Urothelium cell line (cell line): ENCODE results near the gene IFNL4.
A peak's percentile ranks its signal among the peaks of the same experiment; 100 is the strongest.
"Not testable (repeated sequence)": the region's sequence is repeated elsewhere in the genome, so short reads cannot be mapped to it uniquely, and the experiment has no call there.

ENCODE experiments used
- DNase-seq: peaks from one replicate; pipeline ENCODE4 v3.0.0; 2011; ENCODE audit warnings: low spot score, mixed read lengths
- FAIRE-seq: peaks from 2 replicates; lab custom pipeline; 2011; peaks lifted over from hg19 to GRCh38; lab: Jason Lieb, UNC

IFNL4 gene

DNA sequence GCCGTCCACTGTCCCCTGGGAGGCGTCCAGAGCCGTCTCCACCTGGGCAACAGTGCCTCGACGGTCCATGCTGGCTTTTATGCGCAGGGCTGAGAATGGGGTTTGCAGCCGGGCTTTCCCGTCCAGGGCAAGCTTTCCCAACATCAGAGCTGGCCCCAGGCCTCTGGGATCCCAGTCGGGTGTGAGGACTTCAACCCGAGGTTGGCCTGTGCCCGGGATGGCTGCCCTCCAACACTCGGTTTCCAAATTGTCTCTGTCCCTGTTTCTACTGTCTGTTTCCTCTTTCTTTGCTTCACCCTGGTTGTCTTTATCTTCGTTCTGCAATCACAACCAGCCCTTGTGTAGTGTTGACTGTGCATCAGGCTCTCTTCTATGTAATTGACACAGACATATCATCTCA, at the start of gene IFNL4:
IFNL4 (minus strand) TSS at position 51 of the 400 bp plus-strand sequence.
- DNase-seq (no peak), FAIRE-seq (no peak)

DNA sequence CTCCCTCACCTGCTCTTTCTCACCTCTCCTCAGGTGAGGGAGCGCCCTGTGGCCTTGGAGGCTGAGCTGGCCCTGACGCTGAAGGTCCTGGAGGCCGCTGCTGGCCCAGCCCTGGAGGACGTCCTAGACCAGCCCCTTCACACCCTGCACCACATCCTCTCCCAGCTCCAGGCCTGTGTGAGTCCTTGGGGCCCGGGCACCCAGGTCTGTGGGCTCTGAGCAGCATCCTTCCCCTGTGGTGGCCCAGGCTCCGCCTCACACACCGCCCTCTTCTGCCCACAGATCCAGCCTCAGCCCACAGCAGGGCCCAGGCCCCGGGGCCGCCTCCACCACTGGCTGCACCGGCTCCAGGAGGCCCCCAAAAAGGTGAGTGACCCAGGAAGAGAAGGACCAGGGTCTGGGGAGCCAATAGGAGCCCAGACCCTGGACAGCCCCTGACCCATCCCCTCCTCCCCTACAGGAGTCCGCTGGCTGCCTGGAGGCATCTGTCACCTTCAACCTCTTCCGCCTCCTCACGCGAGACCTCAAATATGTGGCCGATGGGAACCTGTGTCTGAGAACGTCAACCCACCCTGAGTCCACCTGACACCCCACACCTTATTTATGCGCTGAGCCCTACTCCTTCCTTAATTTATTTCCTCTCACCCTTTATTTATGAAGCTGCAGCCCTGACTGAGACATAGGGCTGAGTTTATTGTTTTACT, 49.4 kb upstream of the IFNL4 start:
- FAIRE-seq (no peak), DNase-seq (no peak)

GRCh38 chr19:39296906-39297305, 48.2 kb upstream of the IFNL4 start:
- no peak for DNase-seq
- no peak for FAIRE-seq

DNA sequence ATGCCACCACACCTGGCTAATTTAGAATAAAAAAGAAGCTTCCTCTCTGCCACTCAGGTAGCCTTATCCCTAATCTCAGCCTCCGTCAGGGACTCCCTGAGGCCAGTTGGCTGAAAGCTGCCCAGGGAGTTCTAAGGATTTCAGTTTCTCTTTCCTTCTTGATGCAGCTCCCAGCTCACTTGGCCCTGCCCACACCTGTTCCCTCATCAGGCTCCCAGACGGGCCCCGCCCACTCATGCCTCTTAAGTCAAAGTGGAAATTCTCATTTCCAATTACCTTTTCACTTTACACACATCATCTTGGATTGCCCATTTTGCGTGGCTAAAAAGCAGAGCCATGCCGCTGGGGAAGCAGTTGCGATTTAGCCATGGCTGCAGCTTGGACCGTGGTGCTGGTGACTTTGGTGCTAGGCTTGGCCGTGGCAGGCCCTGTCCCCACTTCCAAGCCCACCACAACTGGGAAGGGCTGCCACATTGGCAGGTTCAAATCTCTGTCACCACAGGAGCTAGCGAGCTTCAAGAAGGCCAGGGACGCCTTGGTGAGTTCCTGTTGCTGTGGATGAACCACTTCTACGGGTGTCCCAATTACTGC, 47.5 kb upstream of the IFNL4 start, which contains the start of gene IFNL1:
IFNL1 (plus strand) TSS at position 353 of the 591 bp plus-strand sequence; CDS start at position 368, 15 bp downstream.
- no peak for DNase-seq
- no peak for FAIRE-seq

DNA sequence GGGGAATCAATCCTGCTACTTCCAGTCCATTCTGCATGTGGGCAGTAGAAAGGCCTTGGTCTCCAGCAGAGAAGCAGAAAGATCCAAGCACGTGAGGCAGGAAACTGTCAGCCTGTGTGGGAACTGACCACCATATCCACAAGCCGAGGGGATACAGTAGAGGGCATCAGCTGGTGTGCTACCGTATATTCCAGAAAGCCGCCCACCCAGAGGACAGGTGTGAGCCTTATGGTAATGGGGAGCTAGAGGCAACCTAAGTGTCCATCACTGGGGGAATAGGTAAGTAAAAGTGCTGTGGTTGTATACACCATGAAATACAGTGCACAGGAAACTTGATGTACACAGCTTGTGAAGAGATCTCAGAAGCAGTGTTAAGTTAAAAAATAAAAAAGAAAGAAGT, 44.7 kb upstream of the IFNL4 start:
- no peak for FAIRE-seq
- DNase-seq = no peak

DNA sequence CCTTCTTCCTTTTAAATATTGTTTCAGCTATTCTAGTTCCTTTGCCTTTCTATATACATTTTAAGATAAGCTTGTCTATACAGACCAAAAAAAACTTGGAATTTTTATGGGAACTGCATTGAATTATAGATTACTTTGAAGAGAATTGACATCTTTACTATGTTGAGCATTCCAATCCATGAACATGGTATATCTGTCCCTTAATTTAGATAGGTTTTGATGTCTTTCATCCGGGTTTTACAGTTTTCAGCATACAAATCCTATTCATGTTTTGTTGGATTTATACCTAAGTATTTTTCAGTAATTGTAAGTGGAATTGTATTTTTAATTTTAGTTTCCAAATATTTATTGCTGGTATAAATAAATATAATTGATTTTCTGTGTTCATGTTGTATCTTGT, 35.4 kb upstream of the IFNL4 start:
- FAIRE-seq = no peak

GRCh38 chr19:39282021-39282420, 33.4 kb upstream of the IFNL4 start:
- no peak for FAIRE-seq
- no peak for DNase-seq

More for the DNA sequence above, 35.4 kb upstream of the IFNL4 start:
- no peak for DNase-seq

DNA sequence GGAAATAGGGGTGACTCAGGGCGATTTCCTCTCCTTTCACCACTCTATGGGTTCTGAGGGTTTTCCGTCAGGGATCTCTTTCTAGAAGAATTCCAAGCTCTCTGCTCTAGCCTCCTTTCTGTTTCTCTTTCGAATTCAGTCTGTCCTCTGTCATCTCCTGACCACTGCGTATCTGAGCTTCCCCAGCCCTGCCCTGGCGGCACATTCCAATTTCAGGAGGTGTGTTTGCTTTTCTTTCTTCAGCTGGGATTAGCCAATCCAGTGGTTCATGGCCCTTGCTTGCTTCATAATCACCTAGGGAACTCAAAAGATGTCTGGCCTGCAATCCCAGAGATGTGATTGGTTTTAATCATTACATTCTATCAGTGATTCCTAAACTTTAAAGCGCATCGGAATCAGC, 28.9 kb upstream of the IFNL4 start:
- no peak for DNase-seq
- FAIRE-seq = no peak

DNA sequence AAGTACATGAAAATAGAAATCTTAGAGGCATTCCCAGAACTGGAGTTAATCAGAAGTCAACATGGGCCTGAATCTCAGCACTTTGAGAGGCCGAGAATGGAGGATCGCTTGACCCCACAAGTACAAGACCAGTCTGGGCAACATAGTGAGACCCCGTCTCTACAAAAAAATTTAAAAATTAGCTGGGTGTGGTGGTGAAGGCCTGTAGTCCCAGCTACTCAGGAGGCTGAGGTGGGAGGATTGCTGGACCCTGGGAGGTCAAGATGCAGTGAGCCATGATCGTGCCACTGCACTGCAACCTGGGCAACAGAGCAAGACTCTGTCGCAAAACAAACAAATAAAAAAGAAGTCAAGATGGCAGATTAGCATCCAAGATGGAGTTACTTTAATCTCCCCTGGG, 28.1 kb upstream of the IFNL4 start:
- no peak for DNase-seq
- no peak for FAIRE-seq

- no peak for FAIRE-seq
- no peak for DNase-seq
Observed at GRCh38 chr19:39275578-39275977, 26.9 kb upstream of the IFNL4 start.

- DNase-seq, FAIRE-seq: not testable (repeated sequence)
Observed at GRCh38 chr19:39273859-39274258, 25.2 kb upstream of the IFNL4 start.

DNA sequence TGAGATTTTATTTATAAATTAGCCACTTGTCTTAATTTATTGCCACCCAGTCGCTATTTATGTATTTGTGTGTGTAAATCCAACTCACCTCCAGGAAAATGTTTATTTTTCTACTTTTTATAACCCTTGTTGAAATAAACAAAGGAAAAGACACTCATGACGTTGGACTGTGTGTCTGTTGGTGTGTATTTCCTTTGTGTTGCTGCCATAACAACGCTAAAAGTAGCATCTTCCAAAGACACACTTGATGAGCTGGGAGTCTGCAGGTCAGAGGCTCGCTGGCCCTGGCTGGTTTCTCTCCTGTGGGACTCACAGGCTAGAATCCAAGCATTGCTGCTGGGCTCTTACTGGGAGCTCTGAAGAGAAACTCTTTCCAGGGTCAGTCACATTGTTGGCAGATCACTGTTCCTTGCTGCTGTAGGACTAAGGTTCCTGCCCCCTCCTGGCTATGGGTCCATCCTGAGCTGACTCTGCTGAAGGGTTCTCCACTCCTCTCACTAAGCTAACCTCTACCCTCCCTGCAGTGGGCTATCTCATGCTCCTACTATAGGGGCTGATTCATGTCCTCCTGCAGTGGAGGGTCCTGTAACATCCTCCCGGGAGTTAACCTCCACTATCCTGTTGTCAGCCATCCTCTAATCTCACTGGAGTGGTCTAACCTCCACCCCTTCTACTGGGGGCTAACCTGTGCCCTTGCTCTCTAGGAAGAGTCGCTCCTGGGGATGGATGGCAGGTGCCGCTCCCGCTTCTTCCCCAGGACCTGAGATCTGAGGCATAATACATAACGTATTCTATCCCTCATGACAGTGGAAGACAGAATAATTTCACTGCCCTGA, 21.6 kb upstream of the IFNL4 start:
- FAIRE-seq (no peak), DNase-seq (no peak)

- DNase-seq, FAIRE-seq: not testable (repeated sequence)
Observed at GRCh38 chr19:39269369-39269768, 20.7 kb upstream of the IFNL4 start.

DNA sequence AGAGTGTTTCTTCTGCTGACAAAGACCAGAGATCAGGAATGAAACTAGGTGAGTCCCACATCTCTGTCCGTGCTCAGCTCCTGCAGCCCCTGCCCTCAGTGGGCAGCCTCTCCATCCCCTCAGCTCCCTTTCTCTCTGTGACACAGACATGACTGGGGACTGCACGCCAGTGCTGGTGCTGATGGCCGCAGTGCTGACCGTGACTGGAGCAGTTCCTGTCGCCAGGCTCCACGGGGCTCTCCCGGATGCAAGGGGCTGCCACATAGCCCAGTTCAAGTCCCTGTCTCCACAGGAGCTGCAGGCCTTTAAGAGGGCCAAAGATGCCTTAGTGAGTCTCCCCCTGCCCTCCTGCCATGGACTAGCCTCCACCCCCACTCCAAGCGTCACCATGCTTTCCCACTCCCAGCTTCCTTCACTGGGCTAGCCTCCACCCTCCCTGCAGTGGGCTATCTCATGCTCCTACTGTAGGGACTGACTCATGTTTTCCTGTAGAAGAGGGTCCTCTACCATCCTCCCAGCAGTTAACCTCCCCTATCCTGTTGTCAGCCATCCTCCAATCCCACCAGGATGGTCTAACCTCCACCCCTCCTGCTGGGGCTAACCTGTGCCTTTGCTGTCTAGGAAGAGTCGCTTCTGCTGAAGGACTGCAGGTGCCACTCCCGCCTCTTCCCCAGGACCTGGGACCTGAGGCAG, 20.0 kb upstream of the IFNL4 start:
- peak; percentile 52 for FAIRE-seq
- not testable (repeated sequence) for DNase-seq

- DNase-seq = not testable (repeated sequence)
- peak; percentile 74 for FAIRE-seq
Observed at GRCh38 chr19:39268085-39268484, 19.4 kb upstream of the IFNL4 start, which contains the start of gene IFNL2. IFNL2 (plus strand) TSS chr19:39268396; CDS start chr19:39268569, 173 bp downstream.

DNA sequence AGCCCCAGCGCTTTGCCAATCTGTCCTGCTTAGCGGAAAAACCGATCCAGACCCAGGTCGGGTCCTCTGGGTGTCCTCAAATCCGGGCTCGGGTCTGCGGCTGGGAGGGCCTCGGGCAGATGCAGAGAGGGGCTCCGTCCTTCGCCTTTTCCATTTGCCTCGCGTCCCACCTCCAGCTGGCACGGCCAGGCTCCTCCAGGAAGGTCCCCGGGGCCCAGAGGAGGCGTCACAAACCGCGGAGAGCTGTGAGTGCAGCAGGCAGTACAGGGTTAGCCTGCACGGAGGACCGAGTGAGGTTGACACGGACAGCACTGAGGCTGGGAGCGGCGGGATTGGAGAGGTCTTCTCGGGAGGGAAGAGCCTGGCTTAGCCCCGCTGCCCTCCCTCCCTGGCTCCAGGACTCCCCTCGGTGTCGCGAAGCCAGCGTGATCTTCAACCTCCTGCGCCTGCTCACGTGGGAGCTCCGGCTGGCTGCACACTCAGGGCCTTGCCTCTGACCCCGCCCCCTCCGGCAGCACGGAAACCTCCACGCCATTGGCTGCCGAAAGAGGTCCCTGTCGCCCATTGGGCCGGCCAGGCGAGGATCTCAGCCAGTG, 16.8 kb upstream of the IFNL4 start:
- FAIRE-seq (no peak), DNase-seq (no peak)

- DNase-seq = no peak
- FAIRE-seq = no peak
Observed at GRCh38 chr19:39264306-39265290, 15.9 kb upstream of the IFNL4 start.

DNA sequence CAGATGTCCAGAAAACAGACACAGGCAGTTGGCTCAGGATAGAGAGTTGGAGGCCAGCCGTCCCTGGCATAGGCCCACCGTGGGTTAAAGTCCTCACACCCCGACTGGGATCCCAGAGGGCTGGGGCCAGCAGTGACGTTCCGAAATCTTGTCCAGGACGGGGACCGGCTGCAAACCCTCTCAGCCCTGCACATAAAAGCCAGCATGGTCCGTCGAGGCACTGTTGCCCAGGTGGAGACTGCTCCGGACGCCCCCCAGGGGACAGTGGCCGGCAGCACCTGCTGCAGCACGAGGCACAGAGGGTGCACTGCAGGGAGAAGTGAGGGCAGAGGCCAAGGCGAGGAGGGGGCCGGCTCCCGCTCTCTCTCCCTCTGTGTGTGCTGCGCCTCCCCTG, 15.3 kb upstream of the IFNL4 start:
- no peak for DNase-seq
- no peak for FAIRE-seq

- no peak for FAIRE-seq
- DNase-seq = no peak
Observed at GRCh38 chr19:39262496-39262895, 13.8 kb upstream of the IFNL4 start.
